GM03348 (cell line): ENCODE measurements around the gene KCTD6.

Experiments used
- DNase-seq: peaks from one replicate; pipeline ENCODE4 v3.0.0; 2012; ENCODE audit warnings: low spot score

KCTD6 gene

GRCh38 chr3:58485801-58486435, 6.0 kb upstream of the KCTD6 start:
- DNase-seq = no peak

GRCh38 chr3:58487140-58487886, 4.6 kb upstream of the KCTD6 start:
- DNase-seq = peak; percentile 87

DNA sequence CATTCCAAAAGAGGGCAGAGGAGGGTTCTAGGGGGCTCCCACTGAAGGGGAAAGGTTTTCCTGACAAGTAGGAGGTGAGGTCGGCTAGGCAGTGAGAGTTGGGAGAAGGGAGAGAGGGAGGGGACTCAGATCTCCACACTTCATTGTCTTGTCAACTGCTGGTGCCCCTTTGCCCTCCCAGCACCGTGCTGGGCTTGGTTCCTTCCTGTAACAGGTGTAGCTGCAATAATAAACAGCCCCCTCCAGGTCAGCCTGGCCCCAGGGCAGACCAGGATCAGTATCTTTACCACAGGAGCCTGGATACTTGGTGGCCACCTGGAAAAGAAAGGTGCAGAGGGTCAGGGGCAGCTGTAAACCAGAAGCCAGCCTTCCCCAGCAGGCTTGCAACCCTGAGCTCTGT, 2.9 kb upstream of the KCTD6 start:
- no peak for DNase-seq

DNA sequence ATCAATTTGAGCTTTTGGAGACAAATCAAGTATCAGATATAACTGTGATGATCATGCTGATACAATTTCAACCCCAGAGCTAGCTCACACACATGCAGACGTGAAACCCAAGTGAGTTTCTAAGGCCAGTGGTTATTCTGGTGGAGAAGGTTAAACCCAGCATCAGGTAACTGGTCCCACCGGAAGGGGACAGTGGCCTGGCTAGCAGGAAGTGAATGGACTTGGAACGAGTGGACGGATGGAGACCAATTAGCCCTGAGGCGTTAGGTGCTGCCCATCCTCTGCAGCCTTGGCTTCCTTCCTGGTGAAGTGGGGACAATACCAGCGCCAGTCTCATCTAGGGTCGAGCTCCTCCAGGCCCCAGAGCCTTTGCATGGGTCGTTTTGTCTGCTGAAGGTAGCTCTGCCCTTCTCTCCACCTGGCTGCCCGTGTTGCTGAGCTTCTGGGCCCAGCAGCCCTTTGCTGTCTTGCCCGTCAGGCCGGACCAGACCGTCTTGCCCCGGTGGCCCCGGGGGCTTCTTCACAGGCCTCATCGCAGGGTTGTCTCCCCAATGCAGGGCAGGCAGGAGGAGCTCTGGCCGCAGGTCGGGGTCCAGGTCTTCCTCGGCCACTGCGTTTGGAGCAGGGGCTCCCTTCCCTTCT, 915 bp upstream of the KCTD6 start:
- no peak for DNase-seq

GRCh38 chr3:58492494-58492905, 604 bp downstream of the KCTD6 start:
- peak; percentile 21 for DNase-seq

- DNase-seq = no peak
Observed at GRCh38 chr3:58494107-58494506, 2.2 kb downstream of the KCTD6 start.

DNA sequence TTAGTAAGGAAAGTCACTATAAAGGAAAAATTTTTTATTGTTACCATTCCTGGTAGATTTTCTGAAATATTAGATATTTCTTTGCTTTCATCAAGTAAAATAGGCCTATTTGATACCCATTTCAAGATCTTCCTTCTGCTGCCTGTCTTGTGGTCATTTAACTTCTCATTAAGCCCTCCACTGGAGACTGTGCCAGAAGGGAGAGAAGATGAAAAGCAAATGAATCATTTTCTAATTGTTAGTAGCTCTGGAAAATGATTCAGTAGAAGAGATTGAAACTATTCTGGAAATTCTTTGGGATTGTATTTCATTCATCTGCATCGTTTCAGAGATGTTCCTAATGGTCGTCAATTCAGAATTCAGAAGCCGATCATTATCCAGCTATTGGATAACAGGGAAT, 3.2 kb downstream of the KCTD6 start:
- peak; percentile 16 for DNase-seq

DNA sequence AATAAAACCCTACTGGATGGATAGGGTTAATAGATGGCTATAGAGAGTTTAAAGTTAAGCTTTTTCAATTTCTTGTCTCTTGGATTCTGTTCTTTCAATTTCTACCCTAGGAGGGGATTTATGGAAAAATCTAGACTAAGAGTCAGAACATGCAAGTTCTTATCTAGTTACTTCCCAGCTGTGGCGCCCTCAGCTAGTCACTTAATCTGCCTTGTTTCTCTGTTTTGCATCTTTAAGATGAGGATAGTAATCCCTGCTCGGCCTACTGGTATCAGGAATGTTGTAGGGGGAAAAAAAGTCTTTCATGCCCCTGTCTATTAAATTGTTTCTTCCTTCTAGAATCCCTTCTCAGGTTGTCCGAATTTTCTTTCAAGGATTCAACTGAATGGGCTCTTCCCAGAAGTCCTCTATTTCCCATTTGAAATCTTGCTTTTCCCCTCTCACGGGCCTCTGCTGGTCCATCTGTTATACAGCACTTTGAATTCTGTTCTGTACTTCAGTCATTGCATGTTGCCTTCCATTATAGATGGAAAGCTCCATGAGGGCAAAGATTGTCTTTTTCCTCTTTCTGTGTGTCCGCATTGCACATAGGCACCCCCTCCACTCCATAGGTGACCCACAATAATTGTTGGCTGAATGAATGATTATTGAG, 4.4 kb downstream of the KCTD6 start:
- DNase-seq = no peak

DNA sequence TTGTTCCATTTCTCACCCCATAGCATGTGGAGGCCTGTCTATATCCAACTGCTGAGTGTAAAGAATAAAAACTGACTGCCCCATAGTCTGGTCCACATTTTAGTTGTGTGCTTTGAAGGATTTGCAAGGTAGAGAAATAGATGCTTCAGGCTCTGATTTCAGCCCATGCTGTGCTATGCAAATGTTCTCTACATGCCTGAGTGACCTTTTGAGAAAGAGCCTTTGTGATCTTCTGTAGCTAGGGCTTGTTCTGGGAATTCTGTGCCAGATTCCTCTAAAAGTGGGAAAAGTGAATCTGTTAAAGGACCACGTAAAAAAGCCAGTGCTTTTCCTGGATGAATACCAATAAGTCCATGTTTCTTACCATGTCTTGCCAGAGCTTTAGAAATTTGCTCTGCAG, 5.2 kb downstream of the KCTD6 start:
- DNase-seq = no peak

- no peak for DNase-seq
Observed at GRCh38 chr3:58502872-58503271, 11.0 kb downstream of the KCTD6 start.

GRCh38 chr3:58507356-58508078, 15.6 kb downstream of the KCTD6 start:
- DNase-seq = no peak

- no peak for DNase-seq
Observed at GRCh38 chr3:58508437-58508836, 16.5 kb downstream of the KCTD6 start.

- no peak for DNase-seq
Observed at GRCh38 chr3:58514405-58514804, 22.5 kb downstream of the KCTD6 start.

- no peak for DNase-seq
Observed at GRCh38 chr3:58518291-58518789, 26.4 kb downstream of the KCTD6 start.

GRCh38 chr3:58519668-58520402, 27.9 kb downstream of the KCTD6 start:
- DNase-seq = no peak

- no peak for DNase-seq
Observed at GRCh38 chr3:58520403-58521335, 28.8 kb downstream of the KCTD6 start.

- no peak for DNase-seq
Observed at GRCh38 chr3:58521336-58521670, 29.4 kb downstream of the KCTD6 start.

- no peak for DNase-seq
Observed at GRCh38 chr3:58521917-58522631, 30.2 kb downstream of the KCTD6 start.

DNA sequence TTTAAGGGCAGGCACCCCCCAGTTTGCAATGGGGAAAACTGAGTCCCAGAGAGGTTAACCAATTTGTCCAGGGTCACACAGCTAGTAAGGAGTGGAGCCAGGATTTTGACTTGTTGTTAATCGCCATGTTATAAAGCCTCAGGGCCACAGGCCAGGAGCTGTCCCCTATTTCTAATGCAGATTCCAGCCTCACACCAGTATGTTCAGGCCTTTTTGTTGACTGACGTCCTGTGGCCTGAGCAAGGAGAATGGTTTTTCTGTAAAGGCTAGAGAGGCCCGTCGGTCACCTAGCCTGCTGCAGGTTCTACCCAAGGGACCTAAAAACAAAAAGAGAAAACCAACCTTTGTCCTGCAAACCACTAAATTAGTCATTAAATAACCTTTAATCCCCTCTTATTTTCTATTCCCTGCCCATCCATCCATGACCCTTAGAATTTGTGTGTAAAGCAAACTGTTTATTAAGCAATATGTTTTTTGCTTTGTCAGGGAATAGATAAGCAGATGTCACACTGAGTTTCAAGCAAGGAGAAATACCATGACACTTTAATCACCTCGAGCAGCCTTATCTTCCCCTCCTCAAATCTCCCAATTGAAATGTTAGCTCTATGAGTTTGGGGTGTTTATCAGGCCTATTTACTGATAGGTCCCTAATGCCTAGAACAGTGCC, 31.0 kb downstream of the KCTD6 start:
- no peak for DNase-seq
